Neural cell (in vitro differentiated cells): Measurements from ENCODE around the gene ZNF519. TPM values are rescaled to one million over a fixed set of nuclear protein-coding genes. Genes with fewer than 3 reads are reported as not detected.
"Not testable (repeated sequence)": the region's sequence is repeated elsewhere in the genome, so short reads cannot be mapped to it uniquely, and the experiment has no call there.

Experiments
- H2AFZ ChIP-seq: fragments of 200-600, 300-800 bp; sonication (generic), shearing (Covaris generic); 2 replicates; pipeline ENCODE4 v1.6.0; 2014; ENCODE audit warnings: low read depth, mild to moderate bottlenecking, antibody characterized with exemption, low read length, moderate library complexity
- H3F3A ChIP-seq: fragments of 200-600 bp; shearing (Covaris generic); 2 replicates; pipeline ENCODE4 v1.6.1; 2016; ENCODE audit warnings: mild to moderate bottlenecking, moderate library complexity, mixed read lengths, antibody characterized with exemption, low read length; ENCODE audit not compliant: insufficient read depth, poor library complexity, severe bottlenecking
- H3K27ac ChIP-seq: fragments of 200-600, 300-800 bp; sonication (generic), shearing (Covaris generic); 2 replicates; pipeline ENCODE4 v1.5.1; 2014; ENCODE audit warnings: mild to moderate bottlenecking, low read length, moderate library complexity
- H3K27me3 ChIP-seq: fragments of 300-800, 200-600 bp; sonication (generic), shearing (Covaris generic); 2 replicates; pipeline ENCODE4 v1.6.0; 2014; ENCODE audit warnings: mild to moderate bottlenecking, low read depth, low read length, moderate library complexity; ENCODE audit not compliant: insufficient read depth
- H3K36me3 ChIP-seq: fragments of 300-800, 200-600 bp; sonication (generic), shearing (Covaris generic); 2 replicates; pipeline ENCODE4 v1.5.1; 2014; ENCODE audit warnings: mild to moderate bottlenecking, antibody characterized with exemption, low read length, moderate library complexity; ENCODE audit not compliant: insufficient read depth
- H3K4me2 ChIP-seq: fragments of 300-800, 200-600 bp; sonication (generic), shearing (Covaris generic); 2 replicates; pipeline ENCODE4 v1.6.0; 2014; ENCODE audit warnings: mild to moderate bottlenecking, low read length
- H3K4me3 ChIP-seq: fragments of 300-800, 200-600 bp; sonication (generic), shearing (Covaris generic); 2 replicates; pipeline ENCODE4 v1.5.1; 2014; ENCODE audit warnings: mild to moderate bottlenecking, low read length, moderate library complexity
- H3K79me2 ChIP-seq: fragments of 200-600 bp; shearing (Covaris generic); replicated peaks from 2 replicates; pipeline ENCODE4 v1.6.0; 2014; ENCODE audit warnings: mild to moderate bottlenecking, low read length, moderate library complexity; ENCODE audit not compliant: insufficient read depth
- H3K9ac ChIP-seq: fragments of 300-800, 200-600 bp; sonication (generic), shearing (Covaris generic); 2 replicates; pipeline ENCODE4 v1.6.1; 2016; ENCODE audit warnings: mild to moderate bottlenecking, low read length, mixed read lengths
- H3K9me2 ChIP-seq: fragments of 200-600 bp; shearing (Covaris generic); 2 replicates; pipeline ENCODE4 v1.6.1; 2016; ENCODE audit warnings: mild to moderate bottlenecking, low read length, mixed read lengths; ENCODE audit not compliant: insufficient read depth
- H3K9me3 ChIP-seq: fragments of 200-600, 300-800 bp; sonication (generic), shearing (Covaris generic); 2 replicates; pipeline ENCODE4 v1.6.1; 2016; ENCODE audit warnings: mild to moderate bottlenecking, mixed run types, low read length, moderate library complexity, mixed read lengths
- H4K20me1 ChIP-seq: fragments of 200-600 bp; shearing (Covaris generic); 2 replicates; pipeline ENCODE4 v1.6.1; 2016; ENCODE audit warnings: mild to moderate bottlenecking, mixed run types; ENCODE audit not compliant: insufficient read depth
- polyA plus RNA-seq: library from polyadenylated mRNA; depleted of rRNA; stranded (reverse); fragments of >200 nt; gene quantifications from 2 replicates; pipeline ENCODE4 v1.2.3, GENCODE V29; 2014

Gene ZNF519
- polyA plus RNA-seq, 1 donor from 2014 or later, result 25.0 TPM

- not testable (repeated sequence) for H3F3A ChIP-seq, H3K27me3 ChIP-seq
These were observed 39.3 kb upstream of the ZNF519 start for GRCh38 chr18:14171301-14172141.

GRCh38 chr18:14170367-14171036, 38.3 kb upstream of the ZNF519 start:
- not testable (repeated sequence) for H3K9ac ChIP-seq, H3K4me2 ChIP-seq, H3F3A ChIP-seq, H3K9me3 ChIP-seq, H3K4me3 ChIP-seq, H3K79me2 ChIP-seq, H3K27me3 ChIP-seq, H3K36me3 ChIP-seq, H2AFZ ChIP-seq, H4K20me1 ChIP-seq, H3K27ac ChIP-seq, H3K9me2 ChIP-seq

More at GRCh38 chr18:14171301-14172141, 39.3 kb upstream of the ZNF519 start:
- H2AFZ ChIP-seq, H3K79me2 ChIP-seq, H4K20me1 ChIP-seq, H3K4me2 ChIP-seq, H3K27ac ChIP-seq, H3K4me3 ChIP-seq, H3K9me2 ChIP-seq, H3K9me3 ChIP-seq, H3K36me3 ChIP-seq, H3K9ac ChIP-seq: not testable (repeated sequence)

- not testable (repeated sequence) for H3K9me2 ChIP-seq, H2AFZ ChIP-seq, H3F3A ChIP-seq
These were observed 30.7 kb upstream of the ZNF519 start for GRCh38 chr18:14162915-14163314.

GRCh38 chr18:14151564-14152113, 19.4 kb upstream of the ZNF519 start:
- not testable (repeated sequence) for H3K9me3 ChIP-seq, H3F3A ChIP-seq, H3K79me2 ChIP-seq

More at GRCh38 chr18:14162915-14163314, 30.7 kb upstream of the ZNF519 start:
- not testable (repeated sequence) for H3K36me3 ChIP-seq, H3K9me3 ChIP-seq, H3K27me3 ChIP-seq, H4K20me1 ChIP-seq, H3K9ac ChIP-seq, H3K4me3 ChIP-seq, H3K27ac ChIP-seq, H3K79me2 ChIP-seq, H3K4me2 ChIP-seq

GRCh38 chr18:14150766-14151165, 18.5 kb upstream of the ZNF519 start:
- H3K27me3 ChIP-seq, H3K79me2 ChIP-seq, H3K9me3 ChIP-seq, H3K9me2 ChIP-seq, H3K36me3 ChIP-seq, H2AFZ ChIP-seq, H3F3A ChIP-seq, H3K9ac ChIP-seq, H3K4me3 ChIP-seq, H3K4me2 ChIP-seq, H3K27ac ChIP-seq, H4K20me1 ChIP-seq: not testable (repeated sequence)

More at GRCh38 chr18:14151564-14152113, 19.4 kb upstream of the ZNF519 start:
- not testable (repeated sequence) for H2AFZ ChIP-seq, H3K4me2 ChIP-seq, H3K27ac ChIP-seq, H3K36me3 ChIP-seq, H4K20me1 ChIP-seq, H3K27me3 ChIP-seq, H3K9ac ChIP-seq, H3K9me2 ChIP-seq, H3K4me3 ChIP-seq

- H3K4me2 ChIP-seq, H3K9me3 ChIP-seq, H3K27ac ChIP-seq, H3K36me3 ChIP-seq, H2AFZ ChIP-seq, H3K9ac ChIP-seq, H3K9me2 ChIP-seq, H4K20me1 ChIP-seq, H3K79me2 ChIP-seq, H3F3A ChIP-seq, H3K27me3 ChIP-seq, H3K4me3 ChIP-seq: not testable (repeated sequence)
These were observed 17.7 kb upstream of the ZNF519 start for GRCh38 chr18:14149916-14150420.

- H3K9me3 ChIP-seq, H4K20me1 ChIP-seq, H3K4me2 ChIP-seq, H3K27me3 ChIP-seq, H3K9ac ChIP-seq, H3K36me3 ChIP-seq, H3F3A ChIP-seq, H3K4me3 ChIP-seq, H3K79me2 ChIP-seq, H3K9me2 ChIP-seq, H2AFZ ChIP-seq, H3K27ac ChIP-seq: not testable (repeated sequence)
These were observed 17.1 kb upstream of the ZNF519 start for GRCh38 chr18:14149121-14149850.
